ENCODE data around the gene ASB6. TPM values are rescaled to one million over a fixed set of nuclear protein-coding genes. Genes with fewer than 3 reads are reported as not detected.

ASB6 gene
- total RNA-seq, 4 donors from 2014 or later = 21.7 to 29.2 (median 24.0) TPM

GRCh38 chr9:129650680-129651235 is 8.8 kb upstream of the ASB6 start:
- intact Hi-C loops (cut with DNase I) = no loop called here
- DNase-seq = no peak
- TF ChIP-seq CTCF (IDR thresholded peaks at IDR 0.05) (no peak), POLR2A (IDR thresholded peaks at IDR 0.05) (no peak)
- Histone ChIP-seq H3K4me3 (replicated peaks in 1 of 3) (no peak overlapping the region), H3K9me3 (no peaks in the 10 kb centered on the region), H3K27me3 (no peaks in the 10 kb centered on the region), H3K4me1 (no peaks in the 10 kb centered on the region), H3K27ac (no peak overlapping the region), H3K36me3 (no peaks in the 10 kb centered on the region)
- WGBS, 2 donors = 67 to 87% methylated on average over 6 to 10 of the region's 10 CpGs

GRCh38 chr9:129649726-129650679 is 8.1 kb upstream of the ASB6 start:
- TF ChIP-seq CTCF (IDR thresholded peaks at IDR 0.05) (no peak), POLR2A (IDR thresholded peaks at IDR 0.05) (no peak)
- H3K27ac ChIP-seq = no peak overlapping the region

GRCh38 chr9:129648764-129649115 is 6.8 kb upstream of the ASB6 start:
- 67 to 72% methylated on average over 6 to 10 of the region's 10 CpGs for WGBS, 2 donors
- Histone ChIP-seq H3K4me3 (replicated peaks in 1 of 3) (no peak overlapping the region), H3K27me3 (no peaks in the 10 kb centered on the region), H3K9me3 (no peaks in the 10 kb centered on the region), H3K36me3 (no peaks in the 10 kb centered on the region), H3K4me1 (no peaks in the 10 kb centered on the region), H3K27ac (no peak overlapping the region)
- no peak for DNase-seq
- intact Hi-C loops (cut with DNase I) = loop anchor here (5.0 to 10.0 kb wide), 2 partner anchors 86 to 139 kb away; no protein-coding TSS in a partner anchor
- TF ChIP-seq CTCF (IDR thresholded peaks at IDR 0.05) (no peak), POLR2A (IDR thresholded peaks at IDR 0.05) (no peak)

More at GRCh38 chr9:129649726-129650679, 8.1 kb upstream of the ASB6 start:
- no peaks in the 10 kb centered on the region for H3K9me3 ChIP-seq
- no peaks in the 10 kb centered on the region for H3K27me3 ChIP-seq
- 76 to 77% methylated on average over 17 to 20 of the region's 20 CpGs for WGBS, 2 donors
- DNase-seq = no peak
- H3K4me3 ChIP-seq (replicated peaks in 1 of 3) = no peak overlapping the region
- H3K36me3 ChIP-seq = no peaks in the 10 kb centered on the region
- no peaks in the 10 kb centered on the region for H3K4me1 ChIP-seq
- intact Hi-C loops (cut with DNase I) = loop anchor here (5.0 to 10.0 kb wide), 2 partner anchors 85 to 137 kb away; no protein-coding TSS in a partner anchor

DNA sequence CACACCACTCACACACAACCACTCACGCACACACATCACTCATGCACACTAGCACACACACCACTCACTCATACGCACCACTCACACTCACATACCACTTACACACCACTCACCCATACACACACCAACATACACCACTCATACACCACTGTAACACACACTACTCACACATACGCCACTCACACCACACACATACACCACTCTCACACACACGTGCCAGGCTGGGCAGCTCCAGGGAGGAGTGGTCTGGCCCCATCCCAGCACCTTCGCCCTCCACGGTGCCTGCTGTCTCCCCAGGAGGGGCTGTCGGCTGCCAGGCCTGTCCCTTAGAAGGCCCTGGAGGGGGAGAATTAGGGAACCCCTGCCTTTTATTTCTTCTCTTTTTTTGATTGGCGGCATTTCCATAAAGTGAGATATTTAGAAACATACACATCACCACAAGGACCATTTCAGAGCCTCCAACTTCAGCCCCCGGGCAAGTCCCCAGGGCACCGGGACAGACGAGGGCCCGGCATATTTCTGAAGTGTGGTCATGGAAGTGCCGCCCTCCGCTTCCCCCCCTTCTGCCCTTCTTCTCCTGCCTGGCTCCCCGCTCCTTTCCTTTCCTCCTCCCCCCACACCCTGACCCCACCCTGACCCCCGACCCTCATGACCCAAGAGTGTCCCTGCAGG is 6.3 kb upstream of the ASB6 start:
- DNase-seq = no peak
- no peaks in the 10 kb centered on the region for H3K9me3 ChIP-seq
- TF ChIP-seq POLR2A (IDR thresholded peaks at IDR 0.05) (no peak), CTCF (IDR thresholded peaks at IDR 0.05) (no peak)
- 62 to 66% methylated on average over 16 of the region's 16 CpGs for WGBS, 2 donors
- H3K4me3 ChIP-seq (replicated peaks in 1 of 3) = no peak overlapping the region
- H3K27ac ChIP-seq = no peak overlapping the region
- no peaks in the 10 kb centered on the region for H3K27me3 ChIP-seq
- intact Hi-C loops (cut with DNase I) = loop anchor here (5.0 to 10.0 kb wide), 2 partner anchors 87 to 139 kb away; no protein-coding TSS in a partner anchor
- H3K36me3 ChIP-seq = no peaks in the 10 kb centered on the region
- H3K4me1 ChIP-seq = no peaks in the 10 kb centered on the region

Data from thyroid gland (tissue), 4 donors.